K562 (cell line): ENCODE results near the gene ANKS1A. TPM values are rescaled to one million over a fixed set of nuclear protein-coding genes. Genes with fewer than 3 reads are reported as not detected.

Experiments used
- ATAC-seq: fragments of 200-7000 bp; cut with Tn5 transposase; 3 replicates; pipeline ENCODE4 v1.9.1; 2020; ENCODE audit warnings: moderate library complexity
- BruUV-seq: library from RNA; stranded (reverse); fragments of 400-500 nt; replicated peaks from 2 replicates; lab custom pipeline; 2021; lab: Mats Ljungman, UMichigan
- CTCF ChIA-PET: fragments of 300-600 bp; formaldehyde crosslinking; extraction: SDS; loops from one replicate; lab custom pipeline; 2021; ENCODE audit warnings: low intra/inter-chr PET ratio; lab: Yijun Ruan, JAX
- POLR2A ChIA-PET: fragments of 300-600, 350-650 bp; sonication (Branson Sonifier 250); formaldehyde crosslinking; extraction: SDS; loops from one replicate; lab custom pipeline; 2021; ENCODE audit warnings: antibody characterized with exemption, inconsistent platforms; lab: Yijun Ruan, JAX
- DNase-seq, 4 experiments: peaks; one replicate each; pipeline versions ENCODE4 v3.0.0 to v3.0.0-alpha.2; 2011 to 2018; ENCODE audit warnings: low spot score in 3 of 4, mixed read lengths in 3 of 4; ENCODE audit errors: extremely low read depth in 1 of 4
- FAIRE-seq: peaks from 2 replicates; lab custom pipeline; 2011; peaks lifted over from hg19 to GRCh38; lab: Jason Lieb, UNC
- H2AFZ ChIP-seq: 2 replicates; pipeline ENCODE4 v1.6.0; 2011; ENCODE audit warnings: low read depth, low read length, control low read depth, inconsistent platforms
- H3K27ac ChIP-seq: fragments of 200-600 bp; 3 replicates; pipeline ENCODE4 v1.8.0; 2011; ENCODE audit warnings: low read depth, mild to moderate bottlenecking, control low read depth, inconsistent platforms, low read length, moderate library complexity, mixed read lengths; ENCODE audit errors: extremely low read depth
- H3K27me3 ChIP-seq, 2 experiments: fragments of 300-600 bp in 1 of 2; 2 replicates in 1 of 2; 3 replicates in 1 of 2; pipeline versions ENCODE4 v1.6.0 to v1.8.0; 2011; ENCODE audit warnings: inconsistent platforms in 2 of 2, low read length in 2 of 2, mild to moderate bottlenecking in 1 of 2, mixed read lengths in 1 of 2, moderate library complexity in 1 of 2; ENCODE audit not compliant: control insufficient read depth in 2 of 2, insufficient read depth in 2 of 2
- H3K36me3 ChIP-seq: fragments of 300-600 bp; 3 replicates; pipeline ENCODE4 v1.8.0; 2011; ENCODE audit warnings: mild to moderate bottlenecking, low read length, inconsistent platforms; ENCODE audit not compliant: control insufficient read depth, insufficient read depth
- H3K4me1 ChIP-seq, 2 experiments: fragments of 200-600 bp in 1 of 2; replicated peaks in 1 of 2; 2 replicates in 1 of 2; 3 replicates in 1 of 2; pipeline versions ENCODE4 v1.5.1 to v1.8.0; 2011; ENCODE audit warnings: inconsistent platforms in 2 of 2, low read length in 2 of 2, mild to moderate bottlenecking in 1 of 2, mixed read lengths in 1 of 2, moderate library complexity in 1 of 2; ENCODE audit not compliant: control insufficient read depth in 2 of 2, insufficient read depth in 2 of 2
- H3K4me2 ChIP-seq: 2 replicates; pipeline ENCODE4 v1.6.1; 2011; ENCODE audit warnings: low read length, control low read depth, inconsistent platforms, mixed read lengths; ENCODE audit not compliant: insufficient read depth
- H3K4me3 ChIP-seq: fragments of 200-600 bp; sonication (generic), shearing (Covaris generic); 2 replicates; pipeline ENCODE4 v1.5.1; 2016; ENCODE audit warnings: control low read depth, inconsistent platforms
- H3K79me2 ChIP-seq: fragments of 200-600 bp; 3 replicates; pipeline ENCODE4 v1.8.0; 2011; ENCODE audit warnings: low read length, inconsistent platforms; ENCODE audit not compliant: control insufficient read depth, insufficient read depth
- H3K9ac ChIP-seq, 2 experiments: 2 replicates each; pipeline versions ENCODE4 v1.6.0 to v1.6.1; 2011; ENCODE audit warnings: low read depth in 2 of 2, low read length in 2 of 2, control low read depth in 1 of 2, inconsistent platforms in 1 of 2, mild to moderate bottlenecking in 1 of 2, mixed read lengths in 1 of 2; ENCODE audit not compliant: insufficient read depth in 1 of 2
- H3K9me1 ChIP-seq: one replicate; pipeline ENCODE4 v1.6.0; 2011; ENCODE audit warnings: inconsistent platforms, mild to moderate bottlenecking, low read length, moderate library complexity; ENCODE audit not compliant: control insufficient read depth, insufficient read depth
- H3K9me3 ChIP-seq: replicated peaks from 2 replicates; pipeline ENCODE4 v1.5.1; 2011; ENCODE audit warnings: low read depth, low read length, inconsistent platforms; ENCODE audit not compliant: control insufficient read depth, insufficient read depth
- H4K20me1 ChIP-seq: replicated peaks from 2 replicates; pipeline ENCODE4 v1.6.1; 2011; ENCODE audit warnings: low read length, inconsistent platforms, mixed read lengths; ENCODE audit not compliant: control insufficient read depth, insufficient read depth
- CBX3 ChIP-seq, 2 experiments: IDR thresholded peaks; 1 replicate in 1 of 2; 2 replicates in 1 of 2; pipeline ENCODE4 v1.6.1; 2012; ENCODE audit warnings: inconsistent platforms in 2 of 2, low read length in 2 of 2, borderline replicate concordance in 1 of 2, control low read depth in 1 of 2
- ETV6 ChIP-seq, 3 experiments: fragments of 150-350 bp in 1 of 3; sonication (generic) in 1 of 3; formaldehyde crosslinking in 1 of 3; IDR thresholded peaks; 2 replicates each; pipeline versions ENCODE4 v1.6.1 to v1.8.0; 2014 to 2022; ENCODE audit warnings: borderline replicate concordance in 2 of 3, low read depth in 2 of 3, antibody characterized with exemption in 1 of 3, low read length in 1 of 3, mild to moderate bottlenecking in 1 of 3, missing genetic modification reagents in 1 of 3
- GTF2B ChIP-seq: IDR thresholded peaks from 2 replicates; pipeline ENCODE4 v1.6.1; 2011; ENCODE audit not compliant: insufficient read length; ENCODE audit errors: extremely low read depth
- KLF10 ChIP-seq: fragments of 250-450 bp; sonication (Bioruptor Pico); IDR thresholded peaks from 2 replicates; pipeline ENCODE4 v1.6.1; 2021; ENCODE audit warnings: matching md5 sums
- MAFF ChIP-seq: IDR thresholded peaks from 2 replicates; pipeline ENCODE4 v1.6.1; 2012; ENCODE audit warnings: low read length, improper control_type of control experiment
- MCM7 ChIP-seq, 2 experiments: fragments of 450-650 bp; IDR thresholded peaks; 2 replicates each; pipeline ENCODE4 v1.6.1; 2016 to 2018
- PREB ChIP-seq: sonication (generic); formaldehyde crosslinking; IDR thresholded peaks from 2 replicates; pipeline ENCODE4 v1.8.1; 2023; ENCODE audit warnings: mild to moderate bottlenecking, missing genetic modification reagents
- PTTG1 ChIP-seq: fragments of 450-650 bp; IDR thresholded peaks from 2 replicates; pipeline ENCODE4 v1.6.1; 2016; ENCODE audit warnings: low read depth, mild to moderate bottlenecking, missing genetic modification characterization, missing compliant biosample characterization
- SMC3 ChIP-seq: conservative IDR thresholded peaks from 2 replicates; pipeline ENCODE4 v1.6.1; 2011; ENCODE audit warnings: low read depth, low read length, improper control_type of control experiment; ENCODE audit not compliant: insufficient read depth
- WHSC1 ChIP-seq: IDR thresholded peaks from one replicate; pipeline ENCODE4 v1.6.1; 2012; ENCODE audit warnings: low read length, control low read depth, inconsistent platforms
- ZC3H11A ChIP-seq: IDR thresholded peaks from 2 replicates; pipeline ENCODE4 v1.6.1; 2012; ENCODE audit warnings: low read depth, low read length, improper control_type of control experiment
- WGBS: fragments of 100-300 bp; shearing (Covaris generic); methylation state at CpG from one replicate; pipeline ENCODE4 v1.1.6; 2016; ENCODE audit warnings: low coverage, mixed read lengths; ENCODE audit not compliant: insufficient coverage; ENCODE audit errors: missing lambda C conversion rate; 5-methylcytosine and 5-hydroxymethylcytosine counted together
- in situ Hi-C: fragments of 300-500 bp; cut with MboI; formaldehyde crosslinking; loops from 4 replicates; pipeline ENCODE4 v1.15.0; 2018; ENCODE audit warnings: inconsistent platforms, mixed read lengths
- intact Hi-C: fragments of 100-400 bp; cut with micrococcal nuclease; formaldehyde crosslinking; loops from 2 replicates; pipeline ENCODE4 v1.14.2; 2022
- polyA plus RNA-seq, 8 experiments: library from polyadenylated mRNA; depleted of rRNA in 4 of 8; stranded (reverse) in 5 of 8; unstranded in 3 of 8; fragments of >200 nt; fragmentation: Nextera tagmentation in 2 of 8; fragmentation: Illumina TruSeq in 1 of 8; extraction: Ambion mirVana in 2 of 8; extraction: Trizol in 1 of 8; gene quantifications; 2 replicates each; pipeline versions ENCODE4 v1.2.1 to v1.2.3, GENCODE V29; 2011 to 2014; ENCODE audit warnings: inconsistent platforms in 1 of 8, missing spikeins in 1 of 8
- total RNA-seq, 7 experiments: library from RNA; depleted of rRNA in 6 of 7; stranded (reverse); fragments of >200 nt in 6 of 7; fragmentation: Illumina TruSeq in 2 of 7; extraction: Trizol in 2 of 7; gene quantifications; 2 replicates each; pipeline versions ENCODE4 v1.2.1 to v1.2.3, GENCODE V29; 2011 to 2021; ENCODE audit warnings: low replicate concordance in 1 of 7
- TF ChIP-seq, protein P1 (sequence below), 2 experiments: fragments of 450-650 bp; IDR thresholded peaks; 2 replicates each; pipeline ENCODE4 v1.6.1; 2016; ENCODE audit warnings: mild to moderate bottlenecking in 2 of 2, borderline replicate concordance in 1 of 2, low read depth in 1 of 2, moderate library complexity in 1 of 2

ANKS1A gene
- total and polyA plus RNA-seq, 9 of the 15 experiments (the other 6 are each of a cell fraction or from before 2014, with no cell fraction given), result 1.1 to 13.8 (median 5.3) TPM

DNA sequence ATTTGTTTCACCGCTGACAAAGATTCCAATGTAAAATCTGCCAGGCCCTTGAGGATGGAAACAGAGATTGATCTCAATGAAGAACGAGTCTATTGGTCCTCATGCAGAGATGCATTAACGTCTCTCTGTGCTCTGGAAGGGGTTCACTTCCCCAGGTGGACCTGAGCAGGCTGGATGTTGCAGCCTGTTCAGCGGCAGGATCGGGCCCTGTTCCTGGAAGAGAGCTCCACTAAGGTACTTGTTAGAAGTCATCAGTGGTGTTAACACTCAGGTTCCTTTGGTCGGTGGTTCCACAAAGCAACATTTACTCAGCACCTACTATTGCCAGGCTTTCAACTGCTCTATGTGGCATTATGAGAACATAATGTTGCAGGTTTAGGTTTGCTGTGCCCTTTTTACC lies 144.6 kb downstream of the ANKS1A start:
- no peaks in the 10 kb centered on the region for H3K27me3 ChIP-seq
- WGBS, result 61% methylated on average over 6 of the region's 6 CpGs
- intact Hi-C loops, result no loop called here
- no peaks in the 10 kb centered on the region for H4K20me1 ChIP-seq
- H3K4me1 ChIP-seq, result no peaks in the 10 kb centered on the region
- no peak overlapping the region for H3K4me2 ChIP-seq
- no peak for ATAC-seq
- no peaks in the 10 kb centered on the region for H3K36me3 ChIP-seq
- no peaks in the 10 kb centered on the region for H3K79me2 ChIP-seq
- H3K9me1 ChIP-seq, result no peaks in the 10 kb centered on the region
- no peak for FAIRE-seq
- CTCF ChIA-PET, result no interaction called here
- no peak overlapping the region for H2AFZ ChIP-seq
- BruUV-seq, result no TSS peak
- no peak overlapping the region for H3K27ac ChIP-seq
- H3K4me3 ChIP-seq, result no peak overlapping the region
- DNase-seq, result no peak
- in situ Hi-C loops, result no loop called here
- no peak overlapping the region for H3K9ac ChIP-seq
- POLR2A ChIA-PET, result interaction anchor here (1.0 kb wide), 1 partner anchor 12 kb away, joined by 3 read pairs; no protein-coding TSS in a partner anchor
- H3K9me3 ChIP-seq, result no peaks in the 10 kb centered on the region
- no peak for TF ChIP-seq MAFF
- no peak for TF ChIP-seq GTF2B
- TF ChIP-seq PREB (CRISPR knock-in tag), result no peak
- no peak for TF ChIP-seq SMC3
- no peak for TF ChIP-seq PTTG1 (tag)
- TF ChIP-seq ZC3H11A, result no peak
- no peak for TF ChIP-seq WHSC1
- no peak for TF ChIP-seq KLF10 (CRISPR knock-in tag)
- no peak for TF ChIP-seq MCM7 (IDR thresholded peaks at IDR 0.05)
- TF ChIP-seq CBX3 (IDR thresholded peaks at IDR 0.05; ENCODE audit: borderline replicate concordance in 1 of 2, low read length in 2 of 2), result no peak
- TF ChIP-seq, protein P1, sequence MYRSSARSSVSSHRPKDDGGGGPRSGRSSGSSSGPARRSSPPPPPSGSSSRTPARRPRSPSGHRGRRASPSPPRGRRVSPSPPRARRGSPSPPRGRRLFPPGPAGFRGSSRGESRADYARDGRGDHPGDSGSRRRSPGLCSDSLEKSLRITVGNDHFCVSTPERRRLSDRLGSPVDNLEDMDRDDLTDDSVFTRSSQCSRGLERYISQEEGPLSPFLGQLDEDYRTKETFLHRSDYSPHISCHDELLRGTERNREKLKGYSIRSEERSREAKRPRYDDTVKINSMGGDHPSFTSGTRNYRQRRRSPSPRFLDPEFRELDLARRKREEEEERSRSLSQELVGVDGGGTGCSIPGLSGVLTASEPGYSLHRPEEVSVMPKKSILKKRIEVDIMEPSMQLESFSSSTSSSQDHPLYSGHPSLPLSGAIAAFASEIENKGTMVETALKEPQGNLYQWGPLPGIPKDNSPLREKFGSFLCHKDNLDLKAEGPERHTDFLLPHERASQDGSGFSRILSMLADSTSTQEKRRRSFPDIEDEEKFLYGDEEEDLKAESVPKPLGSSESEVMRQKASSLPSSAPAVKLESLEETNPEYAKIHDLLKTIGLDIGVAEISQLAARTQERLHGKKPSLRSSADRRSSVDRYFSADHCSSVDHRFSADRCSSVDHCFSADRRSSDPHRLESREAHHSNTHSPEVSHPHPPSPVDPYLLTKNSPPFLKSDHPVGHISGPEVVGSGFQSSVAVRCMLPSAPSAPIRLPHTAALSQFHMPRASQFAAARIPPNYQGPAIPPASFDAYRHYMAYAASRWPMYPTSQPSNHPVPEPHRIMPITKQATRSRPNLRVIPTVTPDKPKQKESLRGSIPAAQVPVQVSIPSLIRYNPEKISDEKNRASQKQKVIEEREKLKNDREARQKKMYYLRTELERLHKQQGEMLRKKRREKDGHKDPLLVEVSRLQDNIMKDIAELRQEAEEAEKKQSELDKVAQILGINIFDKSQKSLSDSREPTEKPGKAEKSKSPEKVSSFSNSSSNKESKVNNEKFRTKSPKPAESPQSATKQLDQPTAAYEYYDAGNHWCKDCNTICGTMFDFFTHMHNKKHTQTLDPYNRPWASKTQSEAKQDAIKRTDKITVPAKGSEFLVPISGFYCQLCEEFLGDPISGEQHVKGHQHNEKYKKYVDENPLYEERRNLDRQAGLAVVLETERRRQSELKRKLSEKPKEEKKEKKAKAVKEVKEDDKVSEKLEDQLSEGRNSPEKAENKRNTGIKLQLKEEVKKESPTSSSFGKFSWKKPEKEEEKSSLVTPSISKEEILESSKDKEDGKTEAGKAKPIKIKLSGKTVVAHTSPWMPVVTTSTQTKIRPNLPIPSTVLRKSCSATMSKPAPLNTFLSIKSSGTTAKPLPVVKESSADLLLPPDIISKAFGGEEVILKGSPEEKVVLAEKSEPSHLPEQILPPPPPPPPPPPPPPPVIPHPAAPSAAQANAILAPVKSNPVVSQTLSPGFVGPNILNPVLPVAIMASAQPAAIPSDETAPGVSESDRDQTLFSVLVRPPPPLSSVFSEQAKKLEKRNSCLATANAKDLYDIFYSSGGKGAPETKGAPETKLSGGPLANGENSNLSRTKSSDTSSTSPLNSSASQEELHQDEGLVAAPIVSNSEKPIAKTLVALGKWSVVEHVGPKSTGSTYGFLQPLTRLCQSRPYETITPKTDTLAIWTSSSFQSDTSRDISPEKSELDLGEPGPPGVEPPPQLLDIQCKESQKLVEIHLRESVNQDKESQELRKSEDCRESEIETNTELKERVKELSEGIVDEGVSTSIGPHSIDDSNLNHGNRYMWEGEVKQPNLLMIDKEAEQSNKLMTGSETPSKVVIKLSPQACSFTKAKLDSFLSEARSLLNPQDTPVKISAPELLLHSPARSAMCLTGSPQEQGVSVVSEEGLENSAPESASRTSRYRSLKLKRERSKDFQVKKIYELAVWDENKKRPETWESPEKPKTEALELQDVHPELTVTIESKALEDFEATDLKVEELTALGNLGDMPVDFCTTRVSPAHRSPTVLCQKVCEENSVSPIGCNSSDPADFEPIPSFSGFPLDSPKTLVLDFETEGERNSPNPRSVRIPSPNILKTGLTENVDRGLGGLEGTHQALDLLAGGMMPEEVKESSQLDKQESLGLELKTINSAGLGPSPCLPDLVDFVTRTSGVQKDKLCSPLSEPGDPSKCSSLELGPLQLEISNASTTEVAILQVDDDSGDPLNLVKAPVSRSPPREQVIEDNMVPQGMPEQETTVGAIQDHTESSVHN (IDR thresholded peaks at IDR 0.05; ENCODE audit: borderline replicate concordance in 1 of 2, low read depth in 1 of 2), result no peak
- TF ChIP-seq ETV6 (IDR thresholded peaks at IDR 0.05; ENCODE audit: borderline replicate concordance in 1 of 2, low read depth in 2 of 2, low read length in 1 of 2), result no peak
- no peak for TF ChIP-seq ETV6 (CRISPR knock-in tag; IDR thresholded peaks at IDR 0.05; ENCODE audit: borderline replicate concordance)
